Measurements from ENCODE around the gene ATP10A. TPM values are rescaled to one million over a fixed set of nuclear protein-coding genes. Genes with fewer than 3 reads are reported as not detected.

The ATP10A gene
- total and polyA plus RNA-seq, 2 of the 8 experiments (the other 6 are each of a cell fraction or from before 2014, with no cell fraction given) = 2.0 to 2.8 TPM

GRCh38 chr15:25670621-25671020 lies 192.5 kb downstream of the ATP10A start:
- Histone ChIP-seq H4K20me1 (replicated peaks in 1 of 2; ENCODE audit: control insufficient read depth in 1 of 2, insufficient read depth in 2 of 2, low read length in 2 of 2) (no peaks in the 10 kb centered on the region), H2AK5ac (ENCODE audit: low read depth, low read length) (no peak overlapping the region), H3K79me1 (ENCODE audit: low read depth, low read length) (no peaks in the 10 kb centered on the region), H2BK120ac (replicated peaks; ENCODE audit: low read depth, low read length) (peak overlapping the region; percentile 13), H4K91ac (replicated peaks; ENCODE audit: insufficient read length, low read length) (no peak overlapping the region), H3K27ac (ENCODE audit: low read depth, low read length) (no peak overlapping the region), H3K4me1 (replicated peaks in 1 of 4; ENCODE audit: control insufficient read depth in 3 of 4, insufficient read depth in 4 of 4, low read length in 3 of 4) (peaks cover 8 to 24% (median 16%) of the 10 kb centered on the region in 4 experiments), H3K23ac (ENCODE audit: insufficient read length) (no peak overlapping the region), H3K23me2 (ENCODE audit: low read depth, low read length) (no peaks in the 10 kb centered on the region; the same call in 1 of the 2 replicates), H2BK12ac (ENCODE audit: low read depth, low read length) (0 out of 2 replicates have a peak overlapping the region, but pooled peaks have one; percentile 81), H3K79me2 (ENCODE audit: control insufficient read depth in 1 of 2, insufficient read depth in 2 of 2, low read length in 2 of 2) (no peaks in the 10 kb centered on the region), H3K14ac (ENCODE audit: insufficient read length) (no peak overlapping the region), H3K4me3 (ENCODE audit: extremely low read depth in 1 of 4, insufficient read depth in 2 of 4, low read depth in 3 of 4, low read length in 4 of 4) (peak overlapping the region in 1 of 4 experiments; percentile 46; a peak in 2 of 8 replicates), H2BK20ac (ENCODE audit: low read length) (peak overlapping the region; percentile 87; the same call in 1 of the 2 replicates), H2BK15ac (ENCODE audit: low read length) (no peak overlapping the region), H4K5ac (ENCODE audit: insufficient read length, low read depth, low read length) (no peak overlapping the region), H3K9me3 (ENCODE audit: insufficient read depth in 2 of 2, low read depth in 1 of 2, low read length in 1 of 2) (no peaks in the 10 kb centered on the region), H3K27me3 (replicated peaks in 1 of 4; ENCODE audit: control insufficient read depth in 3 of 4, extremely low read depth in 1 of 4, insufficient read depth in 3 of 4, low read length in 3 of 4) (no peaks in the 10 kb centered on the region), H4K8ac (ENCODE audit: extremely low read depth, insufficient read depth, low read length) (no peak overlapping the region), H2BK5ac (ENCODE audit: low read depth, low read length) (peak overlapping the region; percentile 0; the same call in 1 of the 2 replicates), H2AFZ (ENCODE audit: low read length) (no peak overlapping the region), H3K9ac (replicated peaks in 1 of 4; ENCODE audit: extremely low read depth in 1 of 4, low read depth in 3 of 4, low read length in 3 of 4) (no peak overlapping the region), H3K56ac (replicated peaks; ENCODE audit: insufficient read length, low read depth, low read length) (no peak overlapping the region), H3K4ac (replicated peaks; ENCODE audit: insufficient read length, low read depth, low read length) (no peak overlapping the region), H3K36me3 (ENCODE audit: control insufficient read depth in 2 of 4, insufficient read depth in 4 of 4, low read length in 3 of 4) (no peaks in the 10 kb centered on the region), H3K18ac (ENCODE audit: extremely low read depth, low read length) (peak overlapping the region; percentile 88; the same call in 1 of the 2 replicates), H3K4me2 (ENCODE audit: insufficient read depth in 1 of 2, low read depth in 2 of 2, low read length in 2 of 2) (peak overlapping the region; percentile 68 to 69; a peak in 3 of 4 replicates)
- FAIRE-seq (no peak), DNase-seq (ENCODE audit: low read depth in 1 of 2, low spot score in 2 of 2) (no peak)
- POLR2A ChIA-PET (ENCODE audit: partially characterized antibody) = interaction anchor here (0.7 to 1.4 kb wide), 6 partner anchors 10 to 111 kb away, joined by 3 to 4 read pairs (median 3); no protein-coding TSS in a partner anchor
- CTCF ChIA-PET (ENCODE audit: partially characterized antibody) = interaction anchor here (0.6 to 3.2 kb wide), 9 partner anchors 11 to 162 kb away, joined by 3 to 26 read pairs (median 4); no protein-coding TSS in a partner anchor
- no peak for TF ChIP-seq JUN (IDR thresholded peaks at IDR 0.05; ENCODE audit: low read depth, low read length)
- no peak for TF ChIP-seq KDM1A (IDR thresholded peaks at IDR 0.05; ENCODE audit: borderline replicate concordance, low read length)
- no peak for TF ChIP-seq GABPA (IDR thresholded peaks at IDR 0.05; ENCODE audit: borderline replicate concordance, insufficient read depth, low read length)
- TF ChIP-seq SAP30 (IDR thresholded peaks at IDR 0.05; ENCODE audit: insufficient read depth, insufficient replicate concordance, low read length) = no peak
- TF ChIP-seq TAF7 (optimal IDR thresholded peaks at IDR 0.05; ENCODE audit: borderline replicate concordance, low read depth, low read length) = no peak
- no peak for TF ChIP-seq USF2 (IDR thresholded peaks at IDR 0.05; ENCODE audit: low read length)
- 47% methylated on average over 6 of the region's 6 CpGs; no CpG with 5 or more reads in 1 of the 2 experiments for WGBS, 2 experiments (ENCODE audit: extremely low coverage in 1 of 2, insufficient coverage in 1 of 2, insufficient read length in 1 of 2, insufficient replicate concordance in 2 of 2, low coverage in 1 of 2, low lambda C conversion rate in 2 of 2, missing lambda C conversion rate in 1 of 2)

Measured in H1 (cell line).